ENCODE measurements around the gene IGF1.
"Not testable (repeated sequence)": the region's sequence is repeated elsewhere in the genome, so short reads cannot be mapped to it uniquely, and the experiment has no call there.

IGF1 gene

DNA sequence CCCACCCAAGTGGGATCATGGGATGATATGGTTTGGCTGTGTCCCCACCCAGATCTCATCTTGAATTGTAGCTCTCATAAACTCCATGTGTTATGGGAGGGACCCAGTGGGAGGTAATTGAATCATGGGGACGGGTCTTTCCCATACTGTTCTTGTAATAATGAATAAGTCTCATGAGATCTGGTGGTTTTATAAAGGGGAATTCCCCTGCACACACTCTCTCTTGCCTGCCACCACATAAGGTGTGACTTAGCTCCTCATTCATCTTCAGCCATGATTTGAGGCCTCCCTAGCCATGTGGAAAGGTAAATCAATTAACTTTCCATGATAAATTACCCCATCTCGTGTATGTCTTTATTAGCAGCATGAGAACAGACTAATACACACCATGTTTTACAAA is 109.2 kb downstream of the IGF1 start:
- H3K4me3 ChIP-seq (ENCODE audit: low read depth, low read length), result no peak overlapping the region
- no peak for DNase-seq (ENCODE audit: low read depth, low spot score)
- TF ChIP-seq, protein P1, sequence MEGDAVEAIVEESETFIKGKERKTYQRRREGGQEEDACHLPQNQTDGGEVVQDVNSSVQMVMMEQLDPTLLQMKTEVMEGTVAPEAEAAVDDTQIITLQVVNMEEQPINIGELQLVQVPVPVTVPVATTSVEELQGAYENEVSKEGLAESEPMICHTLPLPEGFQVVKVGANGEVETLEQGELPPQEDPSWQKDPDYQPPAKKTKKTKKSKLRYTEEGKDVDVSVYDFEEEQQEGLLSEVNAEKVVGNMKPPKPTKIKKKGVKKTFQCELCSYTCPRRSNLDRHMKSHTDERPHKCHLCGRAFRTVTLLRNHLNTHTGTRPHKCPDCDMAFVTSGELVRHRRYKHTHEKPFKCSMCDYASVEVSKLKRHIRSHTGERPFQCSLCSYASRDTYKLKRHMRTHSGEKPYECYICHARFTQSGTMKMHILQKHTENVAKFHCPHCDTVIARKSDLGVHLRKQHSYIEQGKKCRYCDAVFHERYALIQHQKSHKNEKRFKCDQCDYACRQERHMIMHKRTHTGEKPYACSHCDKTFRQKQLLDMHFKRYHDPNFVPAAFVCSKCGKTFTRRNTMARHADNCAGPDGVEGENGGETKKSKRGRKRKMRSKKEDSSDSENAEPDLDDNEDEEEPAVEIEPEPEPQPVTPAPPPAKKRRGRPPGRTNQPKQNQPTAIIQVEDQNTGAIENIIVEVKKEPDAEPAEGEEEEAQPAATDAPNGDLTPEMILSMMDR (IDR thresholded peaks at IDR 0.05; ENCODE audit: low read depth, low read length), result no peak
- in situ Hi-C loops (cut with HindIII; ENCODE audit: low sequenced_read_pairs), result no loop called here

DNA sequence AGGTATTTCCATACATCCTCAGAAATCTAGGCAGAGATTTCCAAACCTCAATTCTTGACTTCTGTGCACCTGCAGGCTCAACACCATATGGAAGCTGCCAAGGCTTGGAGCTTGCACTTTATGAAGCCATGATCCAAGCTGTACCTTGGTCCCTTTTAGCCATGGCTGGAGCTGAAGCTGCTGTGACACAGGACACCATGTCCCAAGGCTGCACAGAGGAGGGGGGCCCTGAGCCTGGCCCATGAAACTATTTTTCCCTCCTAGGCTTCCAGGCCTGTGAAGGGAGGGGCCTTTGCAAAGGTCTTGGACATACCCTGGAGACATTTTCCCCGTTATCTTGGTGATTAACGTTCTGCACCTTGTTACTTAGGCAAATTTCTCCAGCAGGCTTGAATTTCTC is 110.5 kb downstream of the IGF1 start:
- in situ Hi-C loops (cut with HindIII; ENCODE audit: low sequenced_read_pairs), result no loop called here
- no peak overlapping the region for H3K4me3 ChIP-seq (ENCODE audit: low read depth, low read length)
- DNase-seq (ENCODE audit: low read depth, low spot score), result no peak
- TF ChIP-seq, protein P1 (IDR thresholded peaks at IDR 0.05; ENCODE audit: low read depth, low read length), result no peak

DNA sequence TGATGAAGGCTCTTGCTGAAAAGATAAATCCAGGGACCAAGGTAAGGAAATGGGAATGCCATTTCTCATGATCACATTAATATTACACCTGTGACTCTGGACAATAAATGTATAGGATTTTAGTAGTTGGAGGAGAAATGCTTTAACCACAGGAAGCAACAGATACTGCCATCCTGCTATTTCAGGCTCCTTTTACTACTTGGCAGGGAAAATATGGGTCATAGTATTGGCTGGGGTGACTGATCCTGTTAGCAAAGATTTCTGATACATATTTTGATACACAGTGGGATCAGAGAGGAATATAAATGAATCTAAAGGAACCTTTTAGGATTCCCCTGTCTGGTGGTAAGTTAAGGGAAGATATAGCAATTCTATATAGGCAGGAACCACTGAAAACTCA is 115.0 kb downstream of the IGF1 start:
- in situ Hi-C loops (cut with HindIII; ENCODE audit: low sequenced_read_pairs), result no loop called here
- H3K4me3 ChIP-seq (ENCODE audit: low read depth, low read length), result no peak overlapping the region
- no peak for DNase-seq (ENCODE audit: low read depth, low spot score)
- TF ChIP-seq, protein P1 (IDR thresholded peaks at IDR 0.05; ENCODE audit: low read depth, low read length), result no peak

DNA sequence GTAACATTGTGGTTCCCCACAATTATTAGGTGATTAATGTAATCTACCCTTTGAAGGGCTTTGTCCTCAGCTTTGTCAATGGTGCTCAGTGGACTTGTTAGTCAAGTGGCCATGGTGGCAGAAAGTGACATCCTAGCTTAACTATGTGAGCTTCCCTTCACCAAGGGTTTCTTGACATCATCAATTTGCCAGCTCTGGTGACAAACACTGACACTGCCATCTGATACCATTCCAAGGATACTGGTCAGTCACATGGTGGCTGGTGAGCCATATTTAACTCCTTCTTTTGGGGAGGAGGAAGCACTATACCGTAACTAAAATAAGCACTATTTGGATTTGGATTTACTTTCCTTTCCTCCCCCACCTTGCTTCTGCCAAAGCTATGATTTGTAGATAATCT is 115.7 kb downstream of the IGF1 start:
- in situ Hi-C loops (cut with HindIII; ENCODE audit: low sequenced_read_pairs), result no loop called here
- TF ChIP-seq, protein P1 (IDR thresholded peaks at IDR 0.05; ENCODE audit: low read depth, low read length), result no peak
- no peak for DNase-seq (ENCODE audit: low read depth, low spot score)
- H3K4me3 ChIP-seq (ENCODE audit: low read depth, low read length), result no peak overlapping the region

DNA sequence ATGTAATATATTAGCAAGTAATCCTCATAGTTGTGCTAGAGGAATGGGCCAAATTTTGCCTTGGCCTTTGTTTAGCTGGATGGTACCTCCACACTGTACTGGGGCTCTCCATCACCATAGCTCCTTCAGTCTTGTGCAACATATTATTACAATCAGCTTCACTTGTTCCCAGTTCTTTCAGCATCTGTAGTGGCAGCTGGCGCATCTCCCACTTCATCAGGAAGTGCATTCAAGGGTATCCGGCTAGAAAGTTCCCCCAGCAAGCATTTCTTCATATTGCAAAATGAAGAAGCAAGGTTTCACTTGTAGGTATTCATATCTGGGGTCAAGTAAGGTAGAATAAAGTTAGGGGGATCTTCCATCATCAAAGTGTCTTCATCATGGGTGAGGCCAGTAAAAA is 123.7 kb downstream of the IGF1 start:
- TF ChIP-seq, protein P1 (IDR thresholded peaks at IDR 0.05; ENCODE audit: low read depth, low read length), result no peak
- no peak overlapping the region for H3K4me3 ChIP-seq (ENCODE audit: low read depth, low read length)
- no peak for DNase-seq (ENCODE audit: low read depth, low spot score)
- in situ Hi-C loops (cut with HindIII; ENCODE audit: low sequenced_read_pairs), result no loop called here

DNA sequence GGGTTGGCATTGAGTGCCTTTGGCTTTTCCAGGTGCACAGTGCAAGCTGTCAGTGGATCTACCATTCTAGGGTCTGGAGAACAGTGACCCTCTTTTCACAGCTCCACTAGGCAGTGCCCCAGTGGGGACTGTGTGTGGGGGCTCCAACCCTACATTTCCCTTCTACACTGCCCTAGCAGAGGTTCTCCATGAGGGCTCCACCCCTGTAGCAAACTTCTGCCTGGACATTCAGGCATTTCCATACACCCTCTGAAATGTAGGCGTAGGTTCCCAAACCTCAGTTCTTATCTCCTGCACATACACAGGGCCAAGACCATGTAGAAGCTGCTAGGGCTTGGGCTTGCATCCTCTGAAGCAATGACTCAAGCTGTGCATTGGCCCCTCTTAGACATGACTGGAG is 126.1 kb downstream of the IGF1 start:
- H3K4me3 ChIP-seq (ENCODE audit: low read depth, low read length); in situ Hi-C loops (cut with HindIII; ENCODE audit: low sequenced_read_pairs); DNase-seq (ENCODE audit: low read depth, low spot score): not testable (repeated sequence)

DNA sequence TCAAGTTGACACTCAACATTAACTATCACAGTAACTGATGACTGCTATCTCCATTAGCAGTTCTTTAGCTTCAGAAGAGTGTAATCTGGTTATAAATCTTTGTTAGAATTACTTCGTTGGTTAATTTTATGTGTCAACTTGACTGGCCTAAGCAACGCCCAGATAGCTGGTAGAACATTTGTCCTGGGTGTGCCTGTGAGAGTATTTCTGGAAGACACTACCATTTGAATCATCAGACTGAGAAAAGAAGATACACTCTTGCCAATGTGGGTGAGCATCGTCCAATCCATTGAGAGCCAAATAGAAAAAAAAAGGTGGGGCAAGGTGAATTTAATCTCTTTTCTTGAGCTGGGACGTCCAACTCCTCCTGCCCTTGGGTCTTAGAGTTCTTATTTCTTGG is 129.0 kb downstream of the IGF1 start:
- in situ Hi-C loops (cut with HindIII; ENCODE audit: low sequenced_read_pairs), result no loop called here
- TF ChIP-seq, protein P1 (IDR thresholded peaks at IDR 0.05; ENCODE audit: low read depth, low read length), result no peak
- H3K4me3 ChIP-seq (ENCODE audit: low read depth, low read length), result no peak overlapping the region
- no peak for DNase-seq (ENCODE audit: low read depth, low spot score)
